Measurements from ENCODE around the gene PTPRD. TPM values are rescaled to one million over a fixed set of nuclear protein-coding genes. Genes with fewer than 3 reads are reported as not detected.

The PTPRD gene
- total RNA-seq, 1 donor, result 11.5 TPM

- peak; percentile 23 for DNase-seq (ENCODE audit: low read depth)
- H3K4me3 ChIP-seq (ENCODE audit: low read depth, low read length), result no peak overlapping the region
- no peak for TF ChIP-seq CTCF (IDR thresholded peaks at IDR 0.05; ENCODE audit: insufficient read depth, low read length)
Measured at GRCh38 chr9:10251490-10251889, 361.3 kb downstream of the PTPRD start.

DNA sequence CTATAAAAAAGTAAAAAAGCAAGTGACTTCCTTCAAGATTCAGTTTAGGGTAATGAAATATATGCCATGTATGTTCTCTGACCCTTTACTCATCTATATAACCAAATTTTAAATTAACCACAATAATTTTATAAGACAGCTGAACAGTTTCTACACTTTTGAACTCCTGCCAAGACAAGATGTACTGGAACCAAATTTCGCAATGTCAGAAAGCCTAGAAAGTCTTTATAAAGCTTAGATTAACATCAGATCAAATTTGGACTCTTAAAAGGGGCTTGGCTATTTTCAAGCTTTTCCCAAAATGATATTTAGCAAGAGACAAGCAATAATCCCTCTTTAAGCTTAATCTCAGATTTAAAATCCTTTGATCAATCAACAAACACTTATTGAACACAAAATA is 362.6 kb downstream of the PTPRD start:
- peak; percentile 12 for DNase-seq (ENCODE audit: low read depth)
- no peak overlapping the region for H3K4me3 ChIP-seq (ENCODE audit: low read depth, low read length)
- TF ChIP-seq CTCF (IDR thresholded peaks at IDR 0.05; ENCODE audit: insufficient read depth, low read length), result no peak

GRCh38 chr9:10248890-10249289 is 363.9 kb downstream of the PTPRD start:
- H3K4me3 ChIP-seq (ENCODE audit: low read depth, low read length), result no peak overlapping the region
- TF ChIP-seq CTCF (IDR thresholded peaks at IDR 0.05; ENCODE audit: insufficient read depth, low read length), result no peak
- no peak for DNase-seq (ENCODE audit: low read depth)

DNA sequence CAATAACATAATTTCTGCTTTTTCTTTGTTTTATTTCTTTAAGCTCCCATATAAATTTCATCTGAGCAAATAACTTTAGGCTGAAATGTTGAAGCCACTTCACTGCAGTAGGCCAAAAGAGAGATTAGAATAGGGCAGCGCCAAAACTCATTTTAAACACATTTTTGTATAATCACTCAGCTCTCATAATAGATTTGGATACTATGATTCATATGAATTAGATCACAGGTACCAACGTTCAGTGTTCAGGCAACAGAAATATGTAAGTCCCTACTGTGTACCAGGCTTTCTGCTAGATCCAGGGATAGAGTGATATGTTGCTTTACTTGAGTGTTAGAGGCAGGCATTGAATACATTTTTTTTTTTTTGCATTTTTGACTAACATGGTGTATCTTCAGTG is 370.5 kb downstream of the PTPRD start:
- TF ChIP-seq CTCF (IDR thresholded peaks at IDR 0.05; ENCODE audit: insufficient read depth, low read length), result no peak
- DNase-seq (ENCODE audit: low read depth), result peak; percentile 0
- no peak overlapping the region for H3K4me3 ChIP-seq (ENCODE audit: low read depth, low read length)

- no peak for TF ChIP-seq CTCF (IDR thresholded peaks at IDR 0.05; ENCODE audit: insufficient read depth, low read length)
- no peak overlapping the region for H3K4me3 ChIP-seq (ENCODE audit: low read depth, low read length)
- DNase-seq (ENCODE audit: low read depth), result no peak
Measured at GRCh38 chr9:10238087-10238486, 374.7 kb downstream of the PTPRD start.

- TF ChIP-seq CTCF (IDR thresholded peaks at IDR 0.05; ENCODE audit: insufficient read depth, low read length), result no peak
- no peak for DNase-seq (ENCODE audit: low read depth)
- no peak overlapping the region for H3K4me3 ChIP-seq (ENCODE audit: low read depth, low read length)
Measured at GRCh38 chr9:10237584-10237983, 375.2 kb downstream of the PTPRD start.

- no peak for DNase-seq (ENCODE audit: low read depth)
- no peak overlapping the region for H3K4me3 ChIP-seq (ENCODE audit: low read depth, low read length)
- no peak for TF ChIP-seq CTCF (IDR thresholded peaks at IDR 0.05; ENCODE audit: insufficient read depth, low read length)
Measured at GRCh38 chr9:10236161-10236560, 376.6 kb downstream of the PTPRD start.
